Retinal pigment epithelial cell (primary cell): ENCODE measurements around the gene FRMD8.

Experiments
- DNase-seq: peaks from one replicate; pipeline ENCODE4 v3.0.0-alpha.2; 2010; ENCODE audit warnings: low read depth
- H3K4me3 ChIP-seq: 2 replicates; pipeline ENCODE4 v1.5.1; 2011; ENCODE audit warnings: mild to moderate bottlenecking, low read length, control low read depth, moderate library complexity
- CTCF ChIP-seq: conservative IDR thresholded peaks from 2 replicates; pipeline ENCODE4 v1.5.1; 2011; ENCODE audit warnings: low read depth, low read length, control low read depth, inconsistent platforms

FRMD8 gene

GRCh38 chr11:65353900-65354264 lies 32.6 kb upstream of the FRMD8 start:
- no peak for DNase-seq
- peak overlapping the region; percentile 71 for H3K4me3 ChIP-seq
- TF ChIP-seq CTCF, result no peak

- TF ChIP-seq CTCF, result no peak
- DNase-seq, result peak; percentile 75
- H3K4me3 ChIP-seq, result peak within 1 kb of the TSS; percentile 71
Observed at GRCh38 chr11:65354265-65355012, 32.0 kb upstream of the FRMD8 start, which contains the start of gene TIGD3. TSS of gene TIGD3 (plus strand) at chr11:65354751. CDS start at chr11:65355809, 1,058 bp downstream.

- no peak for DNase-seq
- TF ChIP-seq CTCF, result no peak
- peak overlapping the region; percentile 55 for H3K4me3 ChIP-seq
Observed at GRCh38 chr11:65355013-65355775, 31.2 kb upstream of the FRMD8 start.

GRCh38 chr11:65355776-65356393 lies 30.6 kb upstream of the FRMD8 start:
- peak overlapping the region; percentile 55 for H3K4me3 ChIP-seq
- no peak for DNase-seq

GRCh38 chr11:65356394-65356972 lies 30.0 kb upstream of the FRMD8 start:
- H3K4me3 ChIP-seq, result no peak overlapping the region
- DNase-seq, result no peak

More at GRCh38 chr11:65355776-65356393, 30.6 kb upstream of the FRMD8 start:
- no peak for TF ChIP-seq CTCF

GRCh38 chr11:65357856-65358356 lies 28.5 kb upstream of the FRMD8 start:
- DNase-seq, result no peak
- H3K4me3 ChIP-seq, result no peak overlapping the region
- no peak for TF ChIP-seq CTCF

More at GRCh38 chr11:65356394-65356972, 30.0 kb upstream of the FRMD8 start:
- no peak for TF ChIP-seq CTCF
